Fibroblast of pulmonary artery (primary cell): ENCODE measurements around the gene C1QL1.

Experiments
- DNase-seq: peaks from one replicate; pipeline ENCODE4 v3.0.0-alpha.2; 2010; ENCODE audit warnings: low read depth
- H3K4me3 ChIP-seq: replicated peaks from 2 replicates; pipeline ENCODE4 v1.5.1; 2011; ENCODE audit warnings: low read depth, mild to moderate bottlenecking, control low read depth, low read length, moderate library complexity
- TF ChIP-seq, protein P1 (sequence below): IDR thresholded peaks from 2 replicates; pipeline ENCODE4 v1.5.1; 2011; ENCODE audit warnings: mild to moderate bottlenecking, control low read depth, low read length, inconsistent platforms; ENCODE audit errors: missing control alignments

C1QL1 gene

DNA sequence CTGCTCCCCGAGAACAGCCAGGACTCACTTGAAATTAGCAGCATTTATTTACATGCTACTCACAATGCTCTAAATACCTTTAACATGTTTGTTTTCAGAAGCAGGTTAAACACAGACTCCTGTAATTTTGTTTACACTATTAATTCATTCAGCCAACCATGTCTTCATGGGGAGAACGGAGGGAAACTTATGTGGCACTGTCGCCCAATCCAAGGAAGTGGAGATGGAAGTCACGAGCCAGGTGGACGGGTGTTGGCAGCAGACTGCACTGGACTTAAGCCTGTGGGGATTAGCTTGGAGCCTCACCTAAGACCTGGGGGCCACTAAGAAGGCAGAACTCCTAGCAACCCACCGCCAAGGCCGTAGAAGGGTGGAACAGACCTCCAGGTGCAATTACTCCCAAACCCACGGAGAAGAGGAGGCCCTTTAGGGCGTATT, 44.0 kb downstream of the C1QL1 start:
- H3K4me3 ChIP-seq = no peak overlapping the region
- TF ChIP-seq, protein P1, sequence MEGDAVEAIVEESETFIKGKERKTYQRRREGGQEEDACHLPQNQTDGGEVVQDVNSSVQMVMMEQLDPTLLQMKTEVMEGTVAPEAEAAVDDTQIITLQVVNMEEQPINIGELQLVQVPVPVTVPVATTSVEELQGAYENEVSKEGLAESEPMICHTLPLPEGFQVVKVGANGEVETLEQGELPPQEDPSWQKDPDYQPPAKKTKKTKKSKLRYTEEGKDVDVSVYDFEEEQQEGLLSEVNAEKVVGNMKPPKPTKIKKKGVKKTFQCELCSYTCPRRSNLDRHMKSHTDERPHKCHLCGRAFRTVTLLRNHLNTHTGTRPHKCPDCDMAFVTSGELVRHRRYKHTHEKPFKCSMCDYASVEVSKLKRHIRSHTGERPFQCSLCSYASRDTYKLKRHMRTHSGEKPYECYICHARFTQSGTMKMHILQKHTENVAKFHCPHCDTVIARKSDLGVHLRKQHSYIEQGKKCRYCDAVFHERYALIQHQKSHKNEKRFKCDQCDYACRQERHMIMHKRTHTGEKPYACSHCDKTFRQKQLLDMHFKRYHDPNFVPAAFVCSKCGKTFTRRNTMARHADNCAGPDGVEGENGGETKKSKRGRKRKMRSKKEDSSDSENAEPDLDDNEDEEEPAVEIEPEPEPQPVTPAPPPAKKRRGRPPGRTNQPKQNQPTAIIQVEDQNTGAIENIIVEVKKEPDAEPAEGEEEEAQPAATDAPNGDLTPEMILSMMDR = no peak
- DNase-seq = no peak

DNA sequence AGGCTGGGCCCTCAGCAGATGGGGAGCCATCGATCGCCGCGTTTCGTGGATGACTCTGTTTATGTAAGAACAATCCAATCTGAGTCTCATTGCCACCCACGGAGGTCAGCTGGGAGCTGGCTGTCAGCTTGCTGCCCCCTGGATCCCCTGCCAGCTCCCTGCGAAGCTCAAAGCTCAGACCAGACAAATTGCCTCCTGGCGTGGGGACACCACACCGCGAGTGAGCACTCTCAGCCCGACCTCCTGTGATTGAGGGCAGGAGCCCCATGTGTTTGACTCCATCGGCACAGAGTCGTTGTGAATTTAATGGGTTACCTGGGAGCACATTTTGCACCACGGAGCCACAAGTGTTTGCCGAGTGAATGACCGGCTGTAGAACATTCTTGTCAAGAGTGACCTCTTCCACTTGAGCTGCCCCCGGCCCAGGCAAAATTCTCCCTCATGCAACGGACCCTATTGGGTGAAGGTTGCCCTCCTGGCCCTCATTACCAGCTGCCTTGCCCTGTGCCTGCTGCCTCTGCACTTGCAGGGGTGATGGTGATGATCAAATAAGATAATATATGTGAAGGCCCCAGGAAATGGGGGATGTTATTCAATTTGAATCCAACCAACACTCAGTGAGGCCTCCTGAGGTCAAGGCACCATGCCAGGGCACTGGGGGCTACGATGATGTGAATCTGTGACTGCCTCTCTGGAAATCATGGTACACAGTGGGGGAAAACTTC, 45.2 kb downstream of the C1QL1 start:
- no peak for DNase-seq
- TF ChIP-seq, protein P1 = no peak
- H3K4me3 ChIP-seq = no peak overlapping the region

DNA sequence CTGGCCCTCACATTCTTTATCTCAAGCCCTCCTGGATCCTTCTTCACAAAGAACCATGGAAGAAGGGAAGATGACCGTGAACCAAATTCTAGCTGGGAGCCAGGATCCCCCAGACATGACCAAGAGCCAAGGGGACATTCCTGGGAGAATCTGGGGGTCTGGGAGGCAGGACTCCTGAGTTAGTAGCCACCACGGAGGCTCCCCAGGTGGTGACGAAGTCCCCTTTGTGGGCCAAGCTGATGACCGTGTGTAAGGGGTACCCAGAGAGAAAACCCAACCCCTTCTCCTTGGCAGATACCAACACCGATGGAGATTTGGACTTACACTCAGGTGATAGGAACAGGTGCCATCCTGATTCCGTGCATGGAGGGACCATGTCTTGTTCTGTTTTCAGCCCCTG, 46.0 kb downstream of the C1QL1 start:
- TF ChIP-seq, protein P1 = no peak
- H3K4me3 ChIP-seq = no peak overlapping the region
- DNase-seq = no peak

DNA sequence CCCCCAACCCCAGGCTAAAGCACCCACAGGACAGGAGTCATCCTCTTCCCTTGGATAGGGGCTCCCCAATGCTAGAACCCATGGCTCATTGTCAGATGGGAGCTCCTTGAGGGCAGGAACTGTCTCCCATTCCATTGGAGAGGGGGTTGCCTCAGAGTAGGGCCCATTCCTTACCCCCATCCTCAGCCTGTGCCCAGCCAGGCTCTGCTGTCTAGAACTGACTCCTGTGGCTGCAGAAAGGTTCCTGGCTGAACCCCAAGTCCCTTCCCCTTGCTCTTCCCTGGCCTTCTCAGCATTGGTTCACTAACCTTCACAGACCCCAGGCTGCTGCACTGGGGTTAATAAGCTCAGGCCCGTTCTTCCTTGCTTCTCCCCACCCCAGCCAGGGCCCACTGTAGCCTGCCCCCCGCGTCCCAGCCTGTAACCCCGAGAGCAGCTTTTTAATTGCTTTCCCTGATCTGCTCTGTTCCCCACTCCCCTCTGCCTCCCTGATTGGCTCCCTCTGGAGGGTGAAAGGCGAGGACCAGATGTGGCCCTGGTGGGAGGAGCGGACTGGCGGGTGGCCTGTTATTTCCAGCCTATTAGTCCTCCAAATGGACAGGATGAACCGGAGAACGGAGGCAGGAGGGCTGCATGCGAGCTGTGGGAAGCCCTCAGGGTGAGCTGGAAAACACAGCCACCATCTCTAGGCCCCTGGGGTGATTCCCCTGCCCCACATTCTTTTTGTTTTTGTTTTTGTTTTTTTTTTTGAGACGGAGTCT, 46.8 kb downstream of the C1QL1 start:
- DNase-seq = no peak
- TF ChIP-seq, protein P1 = no peak
- no peak overlapping the region for H3K4me3 ChIP-seq

DNA sequence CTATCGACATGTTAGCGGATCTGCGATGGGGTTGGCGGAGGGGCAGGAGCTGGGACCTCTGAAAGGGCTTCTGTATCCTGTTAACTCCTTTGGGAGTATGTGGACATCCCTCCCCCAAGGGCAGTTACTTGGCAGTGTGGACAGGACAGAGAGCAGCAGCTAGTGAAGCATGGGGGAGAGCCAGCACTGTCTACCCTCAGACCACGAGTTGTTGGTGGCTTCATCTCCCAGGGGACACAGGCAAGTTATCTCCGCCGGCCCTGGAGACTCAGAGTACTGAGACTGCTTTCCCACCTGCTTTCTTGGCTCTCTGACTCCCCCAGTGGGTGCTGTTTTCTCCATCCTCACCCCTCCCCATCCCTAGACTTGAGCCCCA, 47.5 kb downstream of the C1QL1 start:
- H3K4me3 ChIP-seq = no peak overlapping the region
- TF ChIP-seq, protein P1 = no peak
- no peak for DNase-seq

DNA sequence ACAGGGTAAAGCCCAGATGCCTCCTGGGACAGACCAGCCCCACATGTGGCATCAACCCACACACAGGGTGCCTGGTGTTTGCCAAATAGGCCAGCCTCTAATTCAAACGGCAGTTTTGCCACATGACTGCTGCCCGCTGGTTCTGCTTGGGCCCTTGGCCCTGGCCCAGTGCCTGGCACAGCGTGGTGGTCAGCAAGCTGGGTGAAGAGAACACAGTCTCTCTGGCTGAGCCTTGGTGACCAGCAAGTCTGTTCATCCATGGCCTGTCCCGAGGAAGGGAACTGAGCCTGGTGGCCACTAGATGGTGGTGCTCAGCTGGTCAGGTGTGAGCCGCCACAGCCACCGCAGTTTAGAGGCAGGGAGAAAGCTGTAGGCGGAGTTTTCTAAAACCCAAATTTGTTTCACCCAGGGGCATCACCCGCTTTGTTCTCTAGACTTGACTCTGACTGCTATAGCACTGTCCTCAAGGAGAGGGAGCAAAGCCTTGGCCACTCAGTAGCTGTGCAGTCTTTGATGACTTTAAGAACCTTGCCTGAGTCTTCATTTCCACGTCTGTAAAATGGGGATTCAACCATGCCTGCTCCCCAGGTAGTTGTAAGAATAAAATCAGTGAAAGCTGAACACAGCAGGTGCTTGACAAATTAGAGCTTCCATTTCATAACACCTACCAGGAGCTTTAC, 48.1 kb downstream of the C1QL1 start:
- no peak overlapping the region for H3K4me3 ChIP-seq
- TF ChIP-seq, protein P1 = peak; percentile 87
- peak; percentile 87 for DNase-seq
